Transverse colon (tissue), 3 donors: ENCODE measurements around the gene ZNF423.

Source experiments
- EP300 ChIP-seq: sonication (generic); formaldehyde crosslinking; IDR thresholded peaks from one replicate; pipeline ENCODE4 v1.6.1; 2017; ENCODE audit warnings: antibody characterized with exemption, low read depth
- POLR2A ChIP-seq: fragments of 450-650 bp; IDR thresholded peaks from one replicate; pipeline ENCODE4 v1.6.1; 2016; ENCODE audit warnings: antibody characterized with exemption, mild to moderate bottlenecking, moderate library complexity
- TF ChIP-seq, protein P1 (sequence below), 5 experiments: fragments of 200-600 bp in 3 of 5; fragments of 450-650 bp in 2 of 5; sonication (generic) in 3 of 5; IDR thresholded peaks; 1 replicate in 2 of 5; 2 replicates in 3 of 5; pipeline ENCODE4 v1.5.1; 2016 to 2017; ENCODE audit warnings: antibody characterized with exemption in 5 of 5, inconsistent platforms in 3 of 5, mild to moderate bottlenecking in 2 of 5, moderate library complexity in 1 of 5

GRCh38 chr16:49457196-49457595 lies 398.7 kb downstream of the ZNF423 start:
- TF ChIP-seq, protein P1, sequence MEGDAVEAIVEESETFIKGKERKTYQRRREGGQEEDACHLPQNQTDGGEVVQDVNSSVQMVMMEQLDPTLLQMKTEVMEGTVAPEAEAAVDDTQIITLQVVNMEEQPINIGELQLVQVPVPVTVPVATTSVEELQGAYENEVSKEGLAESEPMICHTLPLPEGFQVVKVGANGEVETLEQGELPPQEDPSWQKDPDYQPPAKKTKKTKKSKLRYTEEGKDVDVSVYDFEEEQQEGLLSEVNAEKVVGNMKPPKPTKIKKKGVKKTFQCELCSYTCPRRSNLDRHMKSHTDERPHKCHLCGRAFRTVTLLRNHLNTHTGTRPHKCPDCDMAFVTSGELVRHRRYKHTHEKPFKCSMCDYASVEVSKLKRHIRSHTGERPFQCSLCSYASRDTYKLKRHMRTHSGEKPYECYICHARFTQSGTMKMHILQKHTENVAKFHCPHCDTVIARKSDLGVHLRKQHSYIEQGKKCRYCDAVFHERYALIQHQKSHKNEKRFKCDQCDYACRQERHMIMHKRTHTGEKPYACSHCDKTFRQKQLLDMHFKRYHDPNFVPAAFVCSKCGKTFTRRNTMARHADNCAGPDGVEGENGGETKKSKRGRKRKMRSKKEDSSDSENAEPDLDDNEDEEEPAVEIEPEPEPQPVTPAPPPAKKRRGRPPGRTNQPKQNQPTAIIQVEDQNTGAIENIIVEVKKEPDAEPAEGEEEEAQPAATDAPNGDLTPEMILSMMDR (IDR thresholded peaks at IDR 0.05) = no peak
- TF ChIP-seq EP300 = no peak
- no peak for TF ChIP-seq POLR2A
